ENCODE data around the gene TRMT1. TPM values are rescaled to one million over a fixed set of nuclear protein-coding genes. Genes with fewer than 3 reads are reported as not detected.
A peak's percentile ranks its signal among the peaks of the same experiment; 100 is the strongest.

Gene TRMT1
- total RNA-seq, 4 donors from 2014 or later, result 35.1 to 46.2 (median 40.6) TPM

- Histone ChIP-seq H3K4me1 (peaks cover 90% of the 10 kb centered on the region), H3K27ac (peak overlapping the region; percentile 89), H3K36me3 (peaks cover 7% of the 10 kb centered on the region), H3K9me3 (no peaks in the 10 kb centered on the region), H3K4me3 (peak overlapping the region; percentile 53), H3K27me3 (no peaks in the 10 kb centered on the region)
- no peak for DNase-seq (ENCODE audit: low spot score in 2 of 2)
- WGBS, result 9% methylated on average over 35 of the region's 58 CpGs
- TF ChIP-seq POLR2AphosphoS5 (IDR thresholded peaks at IDR 0.05) (no peak), EP300 (IDR thresholded peaks at IDR 0.05) (no peak), POLR2A (IDR thresholded peaks at IDR 0.05) (no peak), CTCF (IDR thresholded peaks at IDR 0.05) (no peak)
Observed at GRCh38 chr19:13098277-13099072, 18.1 kb downstream of the TRMT1 start.

- no peak for DNase-seq (ENCODE audit: low spot score in 2 of 2)
- no peaks in the 10 kb centered on the region for H3K27me3 ChIP-seq
- peaks cover 7% of the 10 kb centered on the region for H3K36me3 ChIP-seq
- H3K4me1 ChIP-seq, result peaks cover 90% of the 10 kb centered on the region
- no peaks in the 10 kb centered on the region for H3K9me3 ChIP-seq
- no peak for TF ChIP-seq POLR2AphosphoS5 (IDR thresholded peaks at IDR 0.05)
- TF ChIP-seq CTCF (IDR thresholded peaks at IDR 0.05), result no peak
- no peak for TF ChIP-seq POLR2A (IDR thresholded peaks at IDR 0.05)
- TF ChIP-seq EP300 (IDR thresholded peaks at IDR 0.05), result no peak
- WGBS, result 13% methylated on average over 42 of the region's 69 CpGs
- H3K27ac ChIP-seq, result peak overlapping the region; percentile 89
- peak overlapping the region; percentile 53 for H3K4me3 ChIP-seq
Observed at GRCh38 chr19:13097463-13098258, 18.9 kb downstream of the TRMT1 start.

GRCh38 chr19:13097033-13097462, 19.5 kb downstream of the TRMT1 start:
- Histone ChIP-seq H3K9me3 (no peaks in the 10 kb centered on the region), H3K36me3 (peaks cover 7% of the 10 kb centered on the region), H3K4me1 (peaks cover 90% of the 10 kb centered on the region), H3K27me3 (no peaks in the 10 kb centered on the region), H3K4me3 (peak overlapping the region; percentile 53), H3K27ac (peak overlapping the region; percentile 89)
- TF ChIP-seq POLR2AphosphoS5 (IDR thresholded peaks at IDR 0.05) (no peak), EP300 (IDR thresholded peaks at IDR 0.05) (no peak), POLR2A (IDR thresholded peaks at IDR 0.05) (no peak), CTCF (IDR thresholded peaks at IDR 0.05) (no peak)
- 45% methylated on average over 20 of the region's 20 CpGs for WGBS
- DNase-seq (ENCODE audit: low spot score in 2 of 2), result no peak

- no peak for DNase-seq (ENCODE audit: low spot score in 2 of 2)
- peak overlapping the region; percentile 53 for H3K4me3 ChIP-seq
- 59% methylated on average over 41 of the region's 44 CpGs for WGBS
- peaks cover 91% of the 10 kb centered on the region for H3K4me1 ChIP-seq
- H3K9me3 ChIP-seq, result no peaks in the 10 kb centered on the region
- H3K36me3 ChIP-seq, result peaks cover 7% of the 10 kb centered on the region
- H3K27ac ChIP-seq, result peak overlapping the region; percentile 89
- TF ChIP-seq POLR2AphosphoS5 (IDR thresholded peaks at IDR 0.05) (no peak), CTCF (IDR thresholded peaks at IDR 0.05) (peak in 1 of 2 donors; percentile 25)
- H3K27me3 ChIP-seq, result no peaks in the 10 kb centered on the region
Observed at GRCh38 chr19:13095934-13096927, 20.3 kb downstream of the TRMT1 start.
